Measurements from ENCODE around the gene DENND1A.

- TF ChIP-seq CTCF (IDR thresholded peaks at IDR 0.05) (no peak), POLR2A (IDR thresholded peaks at IDR 0.05) (no peak)
These were observed 517.6 kb downstream of the DENND1A start for GRCh38 chr9:123412171-123412820.

Data from heart left ventricle (tissue), 13 donors.